ENCODE measurements around the gene SOX5. TPM values are rescaled to one million over a fixed set of nuclear protein-coding genes. Genes with fewer than 3 reads are reported as not detected.

The SOX5 gene
- polyA plus RNA-seq, 1 experiment: 0.13 TPM

DNA sequence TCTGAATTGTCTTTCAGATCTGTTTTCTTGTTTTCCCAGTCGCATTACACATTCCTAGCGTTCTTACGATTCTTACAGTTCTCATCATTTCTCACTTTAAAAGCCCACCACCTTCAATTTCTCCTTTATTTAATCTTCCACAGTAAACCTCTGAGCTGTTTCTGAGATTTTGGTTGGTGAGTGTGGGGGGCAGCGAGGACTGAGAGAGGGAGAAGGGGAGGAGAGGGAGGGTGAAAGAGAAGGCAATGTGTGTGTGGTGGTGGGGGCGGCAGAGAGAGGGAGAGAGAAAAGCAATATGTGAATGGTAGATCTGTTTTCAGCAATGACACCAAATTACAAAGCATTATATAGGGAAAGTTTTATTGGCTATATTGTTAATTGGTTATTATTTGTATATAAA lies 282.6 kb downstream of the SOX5 start:
- no peak overlapping the region for H3K4me3 ChIP-seq (ENCODE audit: low read depth, low read length)
- no peaks in the 10 kb centered on the region for H3K27me3 ChIP-seq (ENCODE audit: control insufficient read depth, insufficient read depth, low read length)
- no peaks in the 10 kb centered on the region for H3K36me3 ChIP-seq (ENCODE audit: control insufficient read depth, insufficient read depth, low read length)
- POLR2A ChIA-PET: no interaction called here
- CTCF ChIA-PET: interaction anchor here (0.6 kb wide), 1 partner anchor 91 kb away, joined by 3 read pairs; no protein-coding TSS in a partner anchor
- DNase-seq (ENCODE audit: low read depth): no peak
- TF ChIP-seq, protein P1, sequence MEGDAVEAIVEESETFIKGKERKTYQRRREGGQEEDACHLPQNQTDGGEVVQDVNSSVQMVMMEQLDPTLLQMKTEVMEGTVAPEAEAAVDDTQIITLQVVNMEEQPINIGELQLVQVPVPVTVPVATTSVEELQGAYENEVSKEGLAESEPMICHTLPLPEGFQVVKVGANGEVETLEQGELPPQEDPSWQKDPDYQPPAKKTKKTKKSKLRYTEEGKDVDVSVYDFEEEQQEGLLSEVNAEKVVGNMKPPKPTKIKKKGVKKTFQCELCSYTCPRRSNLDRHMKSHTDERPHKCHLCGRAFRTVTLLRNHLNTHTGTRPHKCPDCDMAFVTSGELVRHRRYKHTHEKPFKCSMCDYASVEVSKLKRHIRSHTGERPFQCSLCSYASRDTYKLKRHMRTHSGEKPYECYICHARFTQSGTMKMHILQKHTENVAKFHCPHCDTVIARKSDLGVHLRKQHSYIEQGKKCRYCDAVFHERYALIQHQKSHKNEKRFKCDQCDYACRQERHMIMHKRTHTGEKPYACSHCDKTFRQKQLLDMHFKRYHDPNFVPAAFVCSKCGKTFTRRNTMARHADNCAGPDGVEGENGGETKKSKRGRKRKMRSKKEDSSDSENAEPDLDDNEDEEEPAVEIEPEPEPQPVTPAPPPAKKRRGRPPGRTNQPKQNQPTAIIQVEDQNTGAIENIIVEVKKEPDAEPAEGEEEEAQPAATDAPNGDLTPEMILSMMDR (IDR thresholded peaks at IDR 0.05; ENCODE audit: insufficient read depth, low read depth, low read length): no peak

DNA sequence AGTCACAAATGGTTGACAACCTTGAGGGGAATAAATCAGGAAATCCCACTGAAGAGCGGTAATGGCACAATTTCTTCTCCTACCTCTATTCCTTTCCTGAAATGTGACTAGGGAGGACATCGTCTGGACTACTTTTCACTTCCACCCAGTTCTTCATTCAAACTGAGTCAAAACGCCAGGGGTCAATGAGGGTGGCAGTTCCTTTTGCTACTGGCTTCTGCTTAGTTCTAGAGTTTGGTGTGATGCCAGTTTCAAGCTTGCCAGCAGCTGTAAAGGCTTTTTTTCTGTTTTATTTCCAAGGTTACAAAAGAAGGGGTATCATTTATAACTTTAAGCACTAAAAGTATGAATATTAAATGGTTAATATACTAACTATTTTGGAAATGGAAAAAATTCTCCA lies 286.5 kb downstream of the SOX5 start:
- Histone ChIP-seq H3K36me3 (ENCODE audit: control insufficient read depth, insufficient read depth, low read length) (no peaks in the 10 kb centered on the region), H3K27me3 (ENCODE audit: control insufficient read depth, insufficient read depth, low read length) (no peaks in the 10 kb centered on the region), H3K4me3 (ENCODE audit: low read depth, low read length) (no peak overlapping the region)
- ChIA-PET POLR2A (no interaction called here), CTCF (no interaction called here)
- no peak for DNase-seq (ENCODE audit: low read depth)
- TF ChIP-seq, protein P1 (IDR thresholded peaks at IDR 0.05; ENCODE audit: insufficient read depth, low read depth, low read length): no peak

DNA sequence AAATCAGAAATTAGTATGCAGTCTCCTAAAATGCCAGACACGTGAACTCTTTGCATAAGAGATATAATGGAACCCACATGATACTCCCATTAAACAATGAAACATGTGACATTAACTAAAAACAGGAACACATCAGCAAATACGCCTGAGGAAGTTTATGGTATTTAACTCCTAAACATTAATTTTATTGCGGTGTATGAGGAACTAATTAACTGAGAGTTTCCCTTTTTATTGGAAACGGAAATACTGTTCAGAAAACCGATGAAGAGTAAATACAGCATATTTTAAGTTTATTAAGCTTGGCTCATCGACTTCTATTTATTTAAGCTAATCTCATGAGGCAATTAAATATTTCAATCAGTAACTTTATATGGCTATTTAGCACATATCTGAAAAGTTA lies 290.3 kb downstream of the SOX5 start:
- TF ChIP-seq, protein P1 (IDR thresholded peaks at IDR 0.05; ENCODE audit: insufficient read depth, low read depth, low read length): no peak
- no peaks in the 10 kb centered on the region for H3K27me3 ChIP-seq (ENCODE audit: control insufficient read depth, insufficient read depth, low read length)
- peak; percentile 12 for DNase-seq (ENCODE audit: low read depth)
- no peaks in the 10 kb centered on the region for H3K36me3 ChIP-seq (ENCODE audit: control insufficient read depth, insufficient read depth, low read length)
- ChIA-PET POLR2A (no interaction called here), CTCF (no interaction called here)
- no peak overlapping the region for H3K4me3 ChIP-seq (ENCODE audit: low read depth, low read length)

DNA sequence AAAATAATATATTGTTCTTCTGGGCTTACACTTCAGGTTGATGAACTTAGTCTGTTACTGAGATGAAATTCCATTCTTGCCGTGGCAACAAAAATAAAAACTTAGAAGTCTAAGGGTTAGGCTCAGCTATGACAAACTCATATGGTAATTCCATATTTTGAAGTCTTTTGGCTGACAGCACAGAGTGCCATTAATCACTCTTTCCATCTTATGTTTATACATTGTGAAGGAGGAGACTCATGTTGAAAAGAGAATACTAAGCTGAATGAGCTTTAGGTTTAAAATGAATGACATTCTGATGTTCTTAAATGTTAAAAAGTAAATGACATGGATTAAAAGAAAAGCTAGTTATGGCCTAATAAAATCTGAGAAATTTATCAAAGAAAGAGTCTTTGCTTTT lies 291.9 kb downstream of the SOX5 start:
- TF ChIP-seq, protein P1 (IDR thresholded peaks at IDR 0.05; ENCODE audit: insufficient read depth, low read depth, low read length): no peak
- POLR2A ChIA-PET: no interaction called here
- no peak overlapping the region for H3K4me3 ChIP-seq (ENCODE audit: low read depth, low read length)
- H3K27me3 ChIP-seq (ENCODE audit: control insufficient read depth, insufficient read depth, low read length): no peaks in the 10 kb centered on the region
- DNase-seq (ENCODE audit: low read depth): no peak
- H3K36me3 ChIP-seq (ENCODE audit: control insufficient read depth, insufficient read depth, low read length): no peaks in the 10 kb centered on the region
- CTCF ChIA-PET: no interaction called here

GRCh38 chr12:23655884-23656283 lies 293.6 kb downstream of the SOX5 start:
- POLR2A ChIA-PET: no interaction called here
- H3K36me3 ChIP-seq (ENCODE audit: control insufficient read depth, insufficient read depth, low read length): no peaks in the 10 kb centered on the region
- no peaks in the 10 kb centered on the region for H3K27me3 ChIP-seq (ENCODE audit: control insufficient read depth, insufficient read depth, low read length)
- no peak for DNase-seq (ENCODE audit: low read depth)
- TF ChIP-seq, protein P1 (IDR thresholded peaks at IDR 0.05; ENCODE audit: insufficient read depth, low read depth, low read length): no peak
- H3K4me3 ChIP-seq (ENCODE audit: low read depth, low read length): no peak overlapping the region
- CTCF ChIA-PET: no interaction called here

All from BJ (cell line).